ENCODE results near the gene CCDC197.

DNA sequence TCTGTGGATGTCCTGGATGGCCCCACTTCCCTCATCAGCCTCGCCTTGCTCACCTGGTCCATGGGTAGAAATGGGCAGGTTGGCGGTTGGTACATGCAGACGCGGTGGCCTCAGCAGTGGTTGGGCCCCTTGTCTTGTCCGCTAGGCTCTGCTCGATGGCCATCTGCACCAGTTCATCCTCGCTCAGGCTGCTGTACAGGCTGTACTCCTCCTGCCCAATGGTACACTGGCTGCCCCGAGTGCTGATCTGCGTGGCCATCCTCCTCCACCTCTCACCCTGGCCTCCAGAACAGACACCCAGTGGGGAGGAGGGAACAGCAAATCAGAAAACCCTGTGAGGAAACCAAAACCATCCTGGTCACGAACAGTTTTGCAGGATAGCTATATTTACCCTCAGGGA, 32.8 kb upstream of the CCDC197 start:
- TF ChIP-seq MYC (IDR thresholded peaks at IDR 0.05; ENCODE audit: low read depth, low read length) (no peak), MAX (IDR thresholded peaks at IDR 0.05; ENCODE audit: low read depth, low read length) (no peak)
